Prostate gland (tissue), 2 donors: Measurements from ENCODE around the gene RASGRF2. TPM values are rescaled to one million over a fixed set of nuclear protein-coding genes. Genes with fewer than 3 reads are reported as not detected.

Source experiments
- DNase-seq: peaks from one replicate; pipeline ENCODE4 v3.0.0-alpha.2; 2019; ENCODE audit warnings: low spot score
- H3K27ac ChIP-seq, 2 donors: fragments of 200-600 bp; sonication (generic); 2 replicates each; pipeline ENCODE4 v1.5.1; 2017 to 2019
- H3K27me3 ChIP-seq: fragments of 200-600 bp; sonication (generic); replicated peaks from 2 replicates; pipeline ENCODE4 v1.5.1; 2019; ENCODE audit not compliant: insufficient read depth
- H3K36me3 ChIP-seq, 2 donors: fragments of 200-600 bp; sonication (generic); 1 replicate in 1 of 2; 2 replicates in 1 of 2; pipeline versions ENCODE4 v1.5.1 to v1.8.1; 2017 to 2019
- H3K4me1 ChIP-seq: fragments of 200-600 bp; sonication (generic); replicated peaks from 2 replicates; pipeline ENCODE4 v1.5.1; 2019
- H3K4me3 ChIP-seq, 2 donors: fragments of 200-600 bp; sonication (generic); 2 replicates each; pipeline ENCODE4 v1.5.1; 2017 to 2019
- H3K9me3 ChIP-seq: fragments of 200-600 bp; sonication (generic); 2 replicates; pipeline ENCODE4 v1.5.1; 2017
- POLR2A ChIP-seq: fragments of 450-650 bp; IDR thresholded peaks from one replicate; pipeline ENCODE4 v1.6.1; 2016; ENCODE audit warnings: antibody characterized with exemption, mild to moderate bottlenecking
- POLR2AphosphoS5 ChIP-seq: sonication (generic); formaldehyde crosslinking; IDR thresholded peaks from one replicate; pipeline ENCODE4 v1.6.1; 2017; ENCODE audit warnings: antibody characterized with exemption
- WGBS: methylation state at CpG from one replicate; pipeline ENCODE4 v1.1.5; 2018; 5-methylcytosine and 5-hydroxymethylcytosine counted together
- intact Hi-C: fragments of 100-400 bp; cut with DNase I; formaldehyde crosslinking; loops from one replicate; pipeline ENCODE4 v1.14.2; 2022
- total RNA-seq, 2 donors: library from RNA; depleted of rRNA; stranded (reverse); fragments of >200 nt; gene quantifications; one replicate each; pipeline ENCODE4 v1.1.0, GENCODE V29; 2016
- TF ChIP-seq, protein P1 (sequence below), 4 experiments: fragments of 200-600 bp in 2 of 4; fragments of 450-650 bp in 2 of 4; sonication (generic) in 2 of 4; IDR thresholded peaks; 1 replicate in 3 of 4; 2 replicates in 1 of 4; pipeline ENCODE4 v1.5.1; 2016 to 2019; ENCODE audit warnings: antibody characterized with exemption in 4 of 4, mild to moderate bottlenecking in 2 of 4, moderate library complexity in 2 of 4

RASGRF2 gene
- total RNA-seq, 2 donors from 2014 or later, result 3.0 to 7.6 TPM

DNA sequence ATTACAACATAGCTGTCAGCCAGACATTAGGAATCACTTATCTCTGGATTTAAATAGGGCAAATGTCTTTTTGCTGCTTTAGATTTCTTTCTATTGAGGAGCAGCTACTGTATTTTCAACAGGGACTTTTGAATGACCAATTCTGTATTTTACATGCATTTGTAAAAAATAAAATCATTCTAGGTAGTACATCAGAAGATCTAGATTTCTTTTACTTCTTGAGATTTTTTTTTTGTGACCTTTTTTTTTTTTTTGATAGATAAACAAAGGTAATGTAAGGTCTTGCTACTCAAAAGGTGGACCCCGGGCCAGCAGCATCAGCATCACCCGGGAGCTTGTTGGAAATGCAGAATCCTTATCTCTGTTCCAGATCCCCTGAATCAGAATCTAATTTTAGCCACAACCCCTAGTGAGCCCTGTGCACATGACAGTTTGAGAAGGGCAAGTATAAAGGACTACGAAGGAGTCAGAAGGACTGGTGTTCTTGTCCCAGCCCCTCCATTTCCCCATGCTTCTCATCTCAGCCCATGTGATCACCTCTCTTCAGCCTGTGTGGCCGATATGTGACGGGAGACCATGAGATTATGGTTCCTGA, 235.3 kb downstream of the RASGRF2 start:
- WGBS, result 66% methylated on average over 5 of the region's 5 CpGs
- intact Hi-C loops, result loop anchor here (5.0 to 10.0 kb wide), 3 partner anchors 233 to 511 kb away; partner anchors contain the start of gene RASGRF2
- H3K4me3 ChIP-seq, result no peak overlapping the region

DNA sequence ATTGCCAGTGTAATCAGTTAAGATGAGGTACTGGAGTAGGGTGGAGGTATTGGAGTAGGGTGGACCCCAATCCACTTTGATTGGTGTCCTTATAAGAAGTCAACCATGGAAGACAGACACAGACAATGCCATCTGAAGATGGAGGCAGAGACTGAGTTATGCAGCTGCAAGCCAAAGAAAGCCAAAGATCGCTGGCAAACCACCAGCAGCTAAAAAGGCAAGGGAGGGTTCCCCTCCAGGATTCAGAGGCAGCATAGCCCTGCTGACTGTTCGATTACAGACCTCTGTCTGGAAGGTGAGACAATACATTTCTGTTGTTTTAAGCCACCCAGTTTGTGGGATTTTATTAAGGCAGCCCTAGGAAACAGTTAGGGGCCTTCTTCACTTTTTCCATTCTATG, 242.5 kb downstream of the RASGRF2 start:
- Histone ChIP-seq H3K4me1 (no peaks in the 10 kb centered on the region), H3K36me3 (no peaks in the 10 kb centered on the region), H3K27ac (no peak overlapping the region), H3K27me3 (no peaks in the 10 kb centered on the region), H3K9me3 (no peaks in the 10 kb centered on the region), H3K4me3 (no peak overlapping the region)
- TF ChIP-seq POLR2A (no peak), POLR2AphosphoS5 (no peak)
- TF ChIP-seq, protein P1, sequence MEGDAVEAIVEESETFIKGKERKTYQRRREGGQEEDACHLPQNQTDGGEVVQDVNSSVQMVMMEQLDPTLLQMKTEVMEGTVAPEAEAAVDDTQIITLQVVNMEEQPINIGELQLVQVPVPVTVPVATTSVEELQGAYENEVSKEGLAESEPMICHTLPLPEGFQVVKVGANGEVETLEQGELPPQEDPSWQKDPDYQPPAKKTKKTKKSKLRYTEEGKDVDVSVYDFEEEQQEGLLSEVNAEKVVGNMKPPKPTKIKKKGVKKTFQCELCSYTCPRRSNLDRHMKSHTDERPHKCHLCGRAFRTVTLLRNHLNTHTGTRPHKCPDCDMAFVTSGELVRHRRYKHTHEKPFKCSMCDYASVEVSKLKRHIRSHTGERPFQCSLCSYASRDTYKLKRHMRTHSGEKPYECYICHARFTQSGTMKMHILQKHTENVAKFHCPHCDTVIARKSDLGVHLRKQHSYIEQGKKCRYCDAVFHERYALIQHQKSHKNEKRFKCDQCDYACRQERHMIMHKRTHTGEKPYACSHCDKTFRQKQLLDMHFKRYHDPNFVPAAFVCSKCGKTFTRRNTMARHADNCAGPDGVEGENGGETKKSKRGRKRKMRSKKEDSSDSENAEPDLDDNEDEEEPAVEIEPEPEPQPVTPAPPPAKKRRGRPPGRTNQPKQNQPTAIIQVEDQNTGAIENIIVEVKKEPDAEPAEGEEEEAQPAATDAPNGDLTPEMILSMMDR (IDR thresholded peaks at IDR 0.05), result no peak
- intact Hi-C loops, result no loop called here
- 28% methylated on average over 2 of the region's 2 CpGs for WGBS
- DNase-seq, result no peak

More for the DNA sequence above, 235.3 kb downstream of the RASGRF2 start:
- Histone ChIP-seq H3K4me1 (no peaks in the 10 kb centered on the region), H3K27ac (no peak overlapping the region), H3K27me3 (no peaks in the 10 kb centered on the region), H3K9me3 (no peaks in the 10 kb centered on the region), H3K36me3 (no peaks in the 10 kb centered on the region)
- TF ChIP-seq POLR2A (no peak), POLR2AphosphoS5 (no peak)
- TF ChIP-seq, protein P1 (IDR thresholded peaks at IDR 0.05), result no peak
- DNase-seq, result no peak

DNA sequence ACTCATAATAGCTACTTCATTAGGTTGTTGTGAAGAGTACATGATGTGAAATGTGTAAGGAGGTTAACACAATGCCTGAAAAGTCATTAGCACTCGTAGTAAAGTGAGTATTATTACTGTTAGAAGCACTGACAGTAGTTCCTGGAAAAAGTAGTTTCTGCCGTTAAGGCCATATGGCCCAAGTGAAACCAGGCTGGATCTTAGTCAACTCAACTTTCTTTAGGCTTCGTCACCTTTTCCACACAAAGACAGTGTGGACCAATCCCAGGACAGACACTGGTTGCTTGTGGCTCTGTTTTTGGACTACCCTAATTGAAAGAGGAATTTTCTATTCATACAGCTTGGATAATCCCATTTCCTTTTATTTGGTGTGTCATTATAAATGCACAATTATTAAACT, 243.6 kb downstream of the RASGRF2 start:
- WGBS, result 83% methylated on average over 3 of the region's 3 CpGs
- no peak for TF ChIP-seq POLR2A
- TF ChIP-seq, protein P1 (IDR thresholded peaks at IDR 0.05), result no peak
- no peak for TF ChIP-seq POLR2AphosphoS5

DNA sequence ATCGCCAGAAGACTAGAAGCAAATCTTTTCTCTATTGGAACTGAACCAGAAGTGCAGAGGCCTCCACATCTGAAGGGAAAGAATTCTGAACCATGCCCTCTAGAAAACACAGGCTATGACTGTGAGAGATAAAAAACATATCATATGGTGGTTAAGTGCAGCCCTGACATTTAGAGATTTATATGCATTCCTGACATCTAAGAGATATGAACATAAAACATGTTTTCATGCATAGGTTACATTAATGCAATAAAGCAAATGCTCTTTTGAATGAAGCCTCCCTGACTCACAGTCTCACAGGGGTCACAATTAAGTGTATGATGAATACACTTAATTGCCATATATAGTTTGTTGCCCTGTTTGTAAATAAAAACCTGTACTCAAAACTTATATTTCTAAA, 244.0 kb downstream of the RASGRF2 start:
- Histone ChIP-seq H3K9me3 (no peaks in the 10 kb centered on the region), H3K27ac (no peak overlapping the region), H3K36me3 (no peaks in the 10 kb centered on the region), H3K4me1 (no peaks in the 10 kb centered on the region), H3K4me3 (no peak overlapping the region), H3K27me3 (no peaks in the 10 kb centered on the region)
- TF ChIP-seq, protein P1 (IDR thresholded peaks at IDR 0.05), result no peak
- WGBS, result 97% methylated on average over 1 of the region's 1 CpG
- no peak for DNase-seq
- intact Hi-C loops, result no loop called here

More for the DNA sequence above, 243.6 kb downstream of the RASGRF2 start:
- no peaks in the 10 kb centered on the region for H3K36me3 ChIP-seq
- H3K27ac ChIP-seq, result no peak overlapping the region
- no peaks in the 10 kb centered on the region for H3K27me3 ChIP-seq
- H3K4me1 ChIP-seq, result no peaks in the 10 kb centered on the region
- DNase-seq, result no peak
- no peaks in the 10 kb centered on the region for H3K9me3 ChIP-seq
- no peak overlapping the region for H3K4me3 ChIP-seq
- intact Hi-C loops, result no loop called here

DNA sequence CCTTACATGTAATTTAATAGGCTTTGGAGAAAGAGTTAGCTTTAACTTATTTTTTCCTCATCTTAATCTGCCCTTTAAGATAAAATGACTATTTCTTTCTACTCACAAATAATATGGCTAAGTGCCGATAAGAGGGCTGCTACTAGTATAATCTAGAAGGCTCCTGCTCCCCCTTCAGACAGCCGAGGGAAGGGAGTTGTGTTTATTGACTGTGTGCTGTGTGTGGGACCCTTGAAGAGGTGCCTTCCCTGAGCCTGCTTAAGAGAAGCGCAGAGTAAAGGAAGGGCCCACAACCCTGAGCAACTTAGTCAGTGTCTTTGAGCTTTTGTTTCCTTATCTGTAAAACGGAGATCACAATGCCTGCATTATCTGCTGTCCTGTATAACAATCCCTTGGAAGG, 244.9 kb downstream of the RASGRF2 start:
- no peaks in the 10 kb centered on the region for H3K36me3 ChIP-seq
- H3K4me3 ChIP-seq, result no peak overlapping the region
- intact Hi-C loops, result no loop called here
- WGBS, result 80% methylated on average over 4 of the region's 4 CpGs
- no peak overlapping the region for H3K27ac ChIP-seq
- H3K27me3 ChIP-seq, result no peaks in the 10 kb centered on the region
- TF ChIP-seq POLR2AphosphoS5 (no peak), POLR2A (no peak)
- TF ChIP-seq, protein P1 (IDR thresholded peaks at IDR 0.05), result no peak
- DNase-seq, result no peak
- H3K4me1 ChIP-seq, result no peaks in the 10 kb centered on the region
- no peaks in the 10 kb centered on the region for H3K9me3 ChIP-seq
